Hepatocyte (in vitro differentiated cells): Measurements from ENCODE around the gene ORAI2.

Experiments
- CTCF ChIP-seq: fragments of 200-600 bp; sonication (generic); IDR thresholded peaks from 2 replicates; pipeline ENCODE4 v1.5.1; 2016; ENCODE audit warnings: antibody characterized with exemption, mild to moderate bottlenecking; ENCODE audit not compliant: poor library complexity
- EZH2 ChIP-seq: fragments of 200-600 bp; sonication (generic); IDR thresholded peaks from 2 replicates; pipeline ENCODE4 v1.6.1; 2016; ENCODE audit warnings: antibody characterized with exemption, mild to moderate bottlenecking, borderline replicate concordance
- EZH2phosphoT487 ChIP-seq: fragments of 200-600 bp; sonication (generic); IDR thresholded peaks from one replicate; pipeline ENCODE4 v1.6.1; 2018; ENCODE audit warnings: antibody characterized with exemption, mild to moderate bottlenecking, low read depth, moderate library complexity; ENCODE audit not compliant: unreplicated experiment, severe bottlenecking

- TF ChIP-seq CTCF: no peak
- TF ChIP-seq EZH2: no peak
- TF ChIP-seq EZH2phosphoT487: no peak
Measured at GRCh38 chr7:102418592-102418991, 14.8 kb upstream of the ORAI2 start.
